H1 (cell line): ENCODE results near the gene IL1A.

Experiments used
- ATF2 ChIP-seq: IDR thresholded peaks from 2 replicates; pipeline ENCODE4 v1.6.1; 2012; ENCODE audit warnings: low read length, inconsistent platforms
- BCL11A ChIP-seq, 2 experiments: IDR thresholded peaks; one replicate each; pipeline ENCODE4 v1.6.1; 2011; ENCODE audit warnings: low read depth in 2 of 2, low read length in 2 of 2, mild to moderate bottlenecking in 2 of 2
- CTCF ChIP-seq, 3 experiments: IDR thresholded peaks; 1 replicate in 2 of 3; 2 replicates in 1 of 3; pipeline versions ENCODE4 v1.5.1 to v1.6.1; 2011; ENCODE audit warnings: low read length in 3 of 3, mild to moderate bottlenecking in 3 of 3, inconsistent platforms in 2 of 3, low read depth in 1 of 3, moderate library complexity in 1 of 3; ENCODE audit not compliant: insufficient read depth in 1 of 3; ENCODE audit errors: control extremely low read depth in 1 of 3
- EP300 ChIP-seq, 2 experiments: IDR thresholded peaks; 1 replicate in 1 of 2; 2 replicates in 1 of 2; pipeline ENCODE4 v1.6.1; 2011 to 2012; ENCODE audit warnings: low read depth in 2 of 2, low read length in 2 of 2, mild to moderate bottlenecking in 2 of 2, borderline replicate concordance in 1 of 2, inconsistent platforms in 1 of 2, moderate library complexity in 1 of 2
- JUND ChIP-seq: IDR thresholded peaks from 2 replicates; pipeline ENCODE4 v1.6.1; 2011; ENCODE audit warnings: mild to moderate bottlenecking, improper control_type of control experiment, low read length
- PHF8 ChIP-seq: fragments of 200-600 bp; sonication (generic); conservative IDR thresholded peaks from 2 replicates; pipeline ENCODE4 v1.7.1; 2012; ENCODE audit warnings: low read depth, mild to moderate bottlenecking, inconsistent platforms, low read length, moderate library complexity
- POLR2A ChIP-seq, 2 experiments: IDR thresholded peaks; 1 replicate in 1 of 2; 2 replicates in 1 of 2; pipeline ENCODE4 v1.6.1; 2011; ENCODE audit warnings: low read depth in 2 of 2, low read length in 2 of 2, mild to moderate bottlenecking in 2 of 2; ENCODE audit errors: control extremely low read depth in 1 of 2
- POLR2AphosphoS5 ChIP-seq: IDR thresholded peaks from 2 replicates; pipeline ENCODE4 v1.6.1; 2011; ENCODE audit warnings: low read depth, low read length
- RAD21 ChIP-seq, 2 experiments: IDR thresholded peaks in 1 of 2; conservative IDR thresholded peaks in 1 of 2; 2 replicates each; pipeline ENCODE4 v1.6.1; 2011; ENCODE audit warnings: low read depth in 2 of 2, low read length in 2 of 2, improper control_type of control experiment in 1 of 2, inconsistent platforms in 1 of 2, mild to moderate bottlenecking in 1 of 2, moderate library complexity in 1 of 2
- RFX5 ChIP-seq: IDR thresholded peaks from 2 replicates; pipeline ENCODE4 v1.6.1; 2011; ENCODE audit warnings: low read depth, low read length, improper control_type of control experiment, borderline replicate concordance
- RNF2 ChIP-seq: fragments of 200-900, 300-1000 bp; sonication (generic); IDR thresholded peaks from 2 replicates; pipeline ENCODE4 v1.7.1; 2016; ENCODE audit warnings: borderline replicate concordance, low read depth, mild to moderate bottlenecking, antibody characterized with exemption, low read length; ENCODE audit not compliant: poor library complexity, severe bottlenecking; ENCODE audit errors: missing control alignments
- SRF ChIP-seq: IDR thresholded peaks from 2 replicates; pipeline ENCODE4 v1.6.1; 2011; ENCODE audit warnings: mild to moderate bottlenecking, low read depth, low read length, moderate library complexity
- USF2 ChIP-seq: IDR thresholded peaks from 2 replicates; pipeline ENCODE4 v1.6.1; 2011; ENCODE audit warnings: low read length, improper control_type of control experiment
- YY1 ChIP-seq: IDR thresholded peaks from 2 replicates; pipeline ENCODE4 v1.6.1; 2011; ENCODE audit warnings: low read depth, mild to moderate bottlenecking, low read length

GRCh38 chr2:112755444-112755843, 28.8 kb downstream of the IL1A start:
- TF ChIP-seq RFX5, result no peak
- TF ChIP-seq CTCF (IDR thresholded peaks at IDR 0.05; ENCODE audit: control extremely low read depth in 1 of 3, insufficient read depth in 1 of 3, low read depth in 1 of 3, low read length in 3 of 3), result no peak
- no peak for TF ChIP-seq RAD21 (IDR thresholded peaks at IDR 0.05 in 1 of 2, conservative IDR thresholded peaks at IDR 0.05 in 1 of 2; ENCODE audit: low read depth in 2 of 2, low read length in 2 of 2)
- TF ChIP-seq BCL11A (IDR thresholded peaks at IDR 0.05; ENCODE audit: low read depth in 2 of 2, low read length in 2 of 2), result no peak
- no peak for TF ChIP-seq POLR2AphosphoS5
- no peak for TF ChIP-seq ATF2
- no peak for TF ChIP-seq JUND
- TF ChIP-seq YY1, result no peak
- no peak for TF ChIP-seq EP300 (IDR thresholded peaks at IDR 0.05; ENCODE audit: borderline replicate concordance in 1 of 2, low read depth in 2 of 2, low read length in 2 of 2)
- no peak for TF ChIP-seq POLR2A (IDR thresholded peaks at IDR 0.05; ENCODE audit: control extremely low read depth in 1 of 2, low read depth in 2 of 2, low read length in 2 of 2)
- no peak for TF ChIP-seq RNF2
- TF ChIP-seq USF2, result no peak
- no peak for TF ChIP-seq SRF
- no peak for TF ChIP-seq PHF8
